HG03575 (cell line): Measurements from ENCODE around the gene SLC14A1.

Experiments
- ATAC-seq: cut with Tn5 transposase; IDR thresholded peaks from one replicate; pipeline ENCODE4 v1.9.1; 2021; ENCODE audit not compliant: unreplicated experiment, insufficient number of reproducible peaks, low FRiP score; ENCODE audit errors: extremely low read depth

SLC14A1 gene

GRCh38 chr18:45783097-45784075, 59.4 kb downstream of the SLC14A1 start:
- no peak for ATAC-seq

GRCh38 chr18:45785134-45785533, 61.2 kb downstream of the SLC14A1 start:
- no peak for ATAC-seq

- ATAC-seq = no peak
These were observed 63.0 kb downstream of the SLC14A1 start for GRCh38 chr18:45786941-45787340.

DNA sequence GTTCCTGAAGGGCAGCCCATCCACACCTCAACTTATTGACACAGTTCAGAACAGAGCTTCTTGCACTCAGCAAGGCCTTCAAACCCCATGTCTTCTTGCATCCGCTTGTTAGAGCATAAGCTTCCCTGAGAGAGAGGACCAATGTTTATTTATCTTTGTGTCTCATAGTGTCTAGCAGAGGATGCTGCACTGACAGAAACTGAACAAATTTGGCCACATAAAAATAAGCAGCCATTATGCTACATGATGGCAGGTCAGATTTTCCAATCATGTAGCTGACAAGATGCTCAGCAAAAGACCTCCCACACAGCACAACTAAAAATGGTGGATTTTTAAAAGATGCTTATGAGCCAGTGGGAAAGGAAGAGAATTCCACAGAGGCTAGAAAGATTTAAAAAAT, 63.4 kb downstream of the SLC14A1 start:
- ATAC-seq = no peak

DNA sequence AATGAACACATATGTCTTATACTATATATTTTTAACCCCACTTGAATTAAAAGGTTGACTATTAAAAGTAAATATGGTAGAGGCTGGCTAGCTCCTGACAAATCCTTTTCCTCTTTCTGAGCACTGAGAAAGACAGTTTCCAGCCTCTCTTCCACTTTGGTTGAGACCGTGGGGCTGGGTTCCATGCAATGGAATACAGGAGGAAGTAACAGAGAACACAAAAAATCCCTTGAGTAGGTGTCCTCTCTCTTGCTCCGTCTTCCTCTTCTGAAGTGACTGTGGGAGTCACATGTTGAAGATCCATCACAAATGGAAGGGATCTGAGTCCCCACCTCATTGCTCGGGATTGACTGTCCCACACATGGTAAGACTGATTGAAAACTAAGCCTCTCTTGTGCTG, 64.9 kb downstream of the SLC14A1 start:
- no peak for ATAC-seq

GRCh38 chr18:45792506-45793263, 68.7 kb downstream of the SLC14A1 start:
- no peak for ATAC-seq

GRCh38 chr18:45793264-45793965, 69.4 kb downstream of the SLC14A1 start:
- no peak for ATAC-seq

GRCh38 chr18:45801416-45802004, 77.5 kb downstream of the SLC14A1 start:
- ATAC-seq = no peak
